Chondrocyte (in vitro differentiated cells): ENCODE data around the gene PIK3R4. TPM values are rescaled to one million over a fixed set of nuclear protein-coding genes. Genes with fewer than 3 reads are reported as not detected.

ENCODE experiments used
- DNase-seq: peaks from one replicate; pipeline ENCODE4 v3.0.0; 2021; ENCODE audit warnings: mixed read lengths, low spot score
- H3K27ac Mint-ChIP-seq: one replicate; pipeline ENCODE4 v1.8.0; 2021; ENCODE audit warnings: mild to moderate bottlenecking, moderate library complexity, mixed read lengths; ENCODE audit not compliant: unreplicated experiment
- H3K27me3 Mint-ChIP-seq: 2 replicates; pipeline ENCODE4 v1.8.0; 2021; ENCODE audit warnings: low read depth, mixed read lengths
- H3K36me3 Mint-ChIP-seq: 2 replicates; pipeline ENCODE4 v1.8.0; 2021; ENCODE audit warnings: low read depth, mixed read lengths
- H3K4me1 Mint-ChIP-seq: 2 replicates; pipeline ENCODE4 v1.8.0; 2021; ENCODE audit warnings: low read depth, mild to moderate bottlenecking, mixed read lengths
- H3K4me3 Mint-ChIP-seq: one replicate; pipeline ENCODE4 v1.8.0; 2021; ENCODE audit warnings: mild to moderate bottlenecking, moderate library complexity, mixed read lengths; ENCODE audit not compliant: unreplicated experiment
- H3K9me3 Mint-ChIP-seq: 2 replicates; pipeline ENCODE4 v1.8.0; 2021; ENCODE audit warnings: low read depth, mixed read lengths
- total RNA-seq: library from RNA; stranded (reverse); gene quantifications from 3 replicates; pipeline ENCODE4 v1.2.1, GENCODE V29; 2021
- TF ChIP-seq, protein P1 (sequence below): fragments of 200-600 bp; sonication (generic); IDR thresholded peaks from 2 replicates; pipeline ENCODE4 v1.5.0; 2021; ENCODE audit warnings: antibody characterized with exemption, mild to moderate bottlenecking, moderate library complexity

The PIK3R4 gene
- total RNA-seq, 1 donor from 2014 or later, result 16.9 TPM

DNA sequence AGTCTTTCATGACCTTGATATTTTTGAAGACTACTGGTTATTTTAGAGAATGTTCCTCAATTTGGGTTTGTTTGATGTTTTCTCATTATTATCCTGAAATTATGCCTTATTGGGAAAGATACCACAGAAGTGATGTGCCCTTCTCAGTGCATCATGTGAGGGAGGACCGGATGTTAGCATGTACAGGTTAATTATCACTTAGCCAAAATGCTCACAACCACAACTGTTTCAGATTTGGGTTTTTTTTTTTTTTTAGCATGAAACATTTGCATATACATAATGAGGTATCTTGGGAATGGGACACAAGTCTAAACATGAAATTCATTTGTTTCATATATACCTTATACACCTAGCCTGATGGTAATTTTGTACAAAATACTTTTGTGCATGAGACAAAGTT is 59.8 kb downstream of the PIK3R4 start:
- TF ChIP-seq, protein P1, sequence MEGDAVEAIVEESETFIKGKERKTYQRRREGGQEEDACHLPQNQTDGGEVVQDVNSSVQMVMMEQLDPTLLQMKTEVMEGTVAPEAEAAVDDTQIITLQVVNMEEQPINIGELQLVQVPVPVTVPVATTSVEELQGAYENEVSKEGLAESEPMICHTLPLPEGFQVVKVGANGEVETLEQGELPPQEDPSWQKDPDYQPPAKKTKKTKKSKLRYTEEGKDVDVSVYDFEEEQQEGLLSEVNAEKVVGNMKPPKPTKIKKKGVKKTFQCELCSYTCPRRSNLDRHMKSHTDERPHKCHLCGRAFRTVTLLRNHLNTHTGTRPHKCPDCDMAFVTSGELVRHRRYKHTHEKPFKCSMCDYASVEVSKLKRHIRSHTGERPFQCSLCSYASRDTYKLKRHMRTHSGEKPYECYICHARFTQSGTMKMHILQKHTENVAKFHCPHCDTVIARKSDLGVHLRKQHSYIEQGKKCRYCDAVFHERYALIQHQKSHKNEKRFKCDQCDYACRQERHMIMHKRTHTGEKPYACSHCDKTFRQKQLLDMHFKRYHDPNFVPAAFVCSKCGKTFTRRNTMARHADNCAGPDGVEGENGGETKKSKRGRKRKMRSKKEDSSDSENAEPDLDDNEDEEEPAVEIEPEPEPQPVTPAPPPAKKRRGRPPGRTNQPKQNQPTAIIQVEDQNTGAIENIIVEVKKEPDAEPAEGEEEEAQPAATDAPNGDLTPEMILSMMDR, result no peak
- H3K36me3 Mint-ChIP-seq, result peaks cover 21% of the 10 kb centered on the region
- no peak overlapping the region for H3K27ac Mint-ChIP-seq
- no peaks in the 10 kb centered on the region for H3K27me3 Mint-ChIP-seq
- no peaks in the 10 kb centered on the region for H3K4me1 Mint-ChIP-seq
- no peaks in the 10 kb centered on the region for H3K9me3 Mint-ChIP-seq
- DNase-seq, result no peak
- H3K4me3 Mint-ChIP-seq, result no peak overlapping the region

DNA sequence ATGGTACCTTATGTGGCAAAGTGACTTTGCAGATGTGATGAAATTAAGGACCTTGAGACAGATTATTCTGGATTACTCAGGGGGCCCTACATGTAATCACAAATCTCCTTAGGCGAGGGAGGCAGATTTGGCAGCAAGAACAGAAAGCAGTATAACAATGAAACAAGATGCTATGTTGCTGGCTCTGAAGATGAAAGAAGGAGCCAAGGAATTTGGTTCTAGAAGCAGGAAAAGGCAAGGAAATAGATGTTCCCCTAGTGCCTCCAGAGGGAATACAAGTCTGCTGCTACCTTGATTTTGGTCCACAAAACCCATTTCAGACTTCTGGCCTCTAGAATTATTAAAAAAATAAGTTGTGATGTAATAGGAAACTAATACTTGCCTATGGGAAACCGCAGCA is 64.5 kb downstream of the PIK3R4 start:
- Mint-ChIP-seq H3K9me3 (no peaks in the 10 kb centered on the region), H3K36me3 (peaks cover 25% of the 10 kb centered on the region), H3K4me3 (no peak overlapping the region), H3K27ac (no peak overlapping the region), H3K27me3 (no peaks in the 10 kb centered on the region), H3K4me1 (no peaks in the 10 kb centered on the region)
- no peak for DNase-seq
- TF ChIP-seq, protein P1, result no peak

DNA sequence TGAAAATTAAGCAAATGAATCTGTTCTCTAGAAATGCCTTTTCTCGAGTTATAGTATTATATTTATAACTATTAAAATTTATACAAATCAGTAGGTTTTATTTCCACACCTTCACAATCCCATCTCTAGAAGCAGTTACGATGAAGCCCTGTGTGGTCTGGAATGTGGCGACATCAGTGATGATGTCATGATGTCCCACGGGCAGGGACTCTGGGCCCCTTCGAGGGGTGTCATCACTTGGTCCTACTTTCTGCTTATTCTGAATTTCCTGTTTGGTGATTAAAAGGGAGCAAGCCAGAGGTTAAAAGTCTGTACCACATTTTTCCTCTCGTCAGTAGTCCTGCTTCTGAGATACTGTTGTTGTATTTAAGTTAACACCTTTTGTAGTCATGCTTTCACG is 67.4 kb downstream of the PIK3R4 start:
- Mint-ChIP-seq H3K36me3 (peaks cover 30% of the 10 kb centered on the region), H3K9me3 (no peaks in the 10 kb centered on the region), H3K27ac (no peak overlapping the region), H3K4me3 (no peak overlapping the region), H3K27me3 (no peaks in the 10 kb centered on the region), H3K4me1 (no peaks in the 10 kb centered on the region)
- DNase-seq, result no peak
- TF ChIP-seq, protein P1, result no peak

DNA sequence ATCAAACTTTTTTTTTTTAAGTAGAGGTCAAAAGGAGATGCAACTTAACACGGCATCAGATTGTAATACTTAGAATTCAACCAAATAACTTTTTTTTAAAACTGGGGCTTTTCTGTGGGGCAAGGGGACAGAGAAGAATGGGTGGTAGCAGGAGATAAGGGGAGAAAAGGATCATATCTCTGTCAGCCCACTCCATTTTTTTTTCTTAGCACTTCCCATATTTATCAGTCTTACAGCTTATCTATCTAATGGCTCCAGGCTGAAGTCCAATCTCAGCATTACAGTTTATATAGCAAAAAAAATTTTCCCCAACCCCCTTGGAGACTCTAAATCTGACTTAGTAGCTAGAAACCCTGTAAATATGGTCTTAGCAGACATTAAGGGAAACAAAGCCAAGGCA is 69.3 kb downstream of the PIK3R4 start:
- Mint-ChIP-seq H3K27me3 (no peaks in the 10 kb centered on the region), H3K4me3 (no peak overlapping the region), H3K27ac (no peak overlapping the region), H3K4me1 (no peaks in the 10 kb centered on the region), H3K36me3 (peaks cover 16% of the 10 kb centered on the region), H3K9me3 (no peaks in the 10 kb centered on the region)
- TF ChIP-seq, protein P1, result no peak
- DNase-seq, result no peak

DNA sequence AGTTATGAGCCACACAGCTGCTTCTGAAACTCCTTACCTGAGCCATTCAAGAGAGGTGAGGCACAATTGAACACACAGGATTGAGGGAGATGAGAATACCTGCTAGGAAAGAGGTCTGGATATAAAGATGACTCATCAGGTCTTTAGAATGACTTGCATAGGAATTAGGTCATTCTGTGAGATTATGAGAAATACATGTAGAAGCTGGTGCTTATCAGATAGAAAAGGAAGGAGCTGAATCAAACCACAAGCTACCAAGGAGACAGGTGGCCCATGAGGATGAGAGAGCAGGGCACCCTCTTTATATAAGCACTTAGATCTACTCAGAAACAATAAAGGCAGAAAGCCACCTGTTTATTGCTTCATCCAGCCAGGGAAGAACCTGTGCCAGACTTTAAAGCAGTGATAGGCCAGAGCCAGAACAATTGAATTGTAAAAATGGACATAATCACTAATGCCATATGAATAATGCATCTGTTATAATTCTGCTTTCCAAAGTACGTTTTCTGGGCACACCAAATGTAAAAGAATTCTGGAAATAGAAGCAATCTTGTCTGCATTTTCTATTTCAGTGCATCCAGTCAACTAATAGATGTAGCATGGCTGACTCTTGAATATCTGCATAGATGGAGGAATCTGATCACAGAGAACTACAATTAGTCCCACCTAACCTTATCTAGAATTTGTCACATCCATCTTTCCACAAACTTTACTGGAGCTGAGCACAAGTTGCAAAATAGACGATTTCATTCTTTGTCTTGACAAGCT is 74.9 kb downstream of the PIK3R4 start:
- peaks cover 9% of the 10 kb centered on the region for H3K36me3 Mint-ChIP-seq
- no peaks in the 10 kb centered on the region for H3K9me3 Mint-ChIP-seq
- H3K4me3 Mint-ChIP-seq, result no peak overlapping the region
- no peaks in the 10 kb centered on the region for H3K4me1 Mint-ChIP-seq
- H3K27ac Mint-ChIP-seq, result no peak overlapping the region
- no peaks in the 10 kb centered on the region for H3K27me3 Mint-ChIP-seq
- TF ChIP-seq, protein P1, result no peak
- DNase-seq, result no peak
